Right atrium auricular region (tissue), 2 donors: Measurements from ENCODE around the gene CSKMT. TPM values are rescaled to one million over a fixed set of nuclear protein-coding genes. Genes with fewer than 3 reads are reported as not detected.
"Not testable (repeated sequence)": the region's sequence is repeated elsewhere in the genome, so short reads cannot be mapped to it uniquely, and the experiment has no call there.

Experiments used
- DNase-seq: peaks from one replicate; pipeline ENCODE4 v3.0.0-alpha.2; 2019; ENCODE audit warnings: low spot score
- H3K27ac ChIP-seq, 2 donors: fragments of 200-600 bp; sonication (generic); 1 replicate in 1 of 2; 2 replicates in 1 of 2; pipeline ENCODE4 v1.5.1; 2016 to 2019
- H3K27me3 ChIP-seq, 2 donors: fragments of 200-600 bp; sonication (generic); one replicate each; pipeline versions ENCODE4 v1.5.1 to v1.6.0; 2017 to 2019
- H3K36me3 ChIP-seq: fragments of 200-600 bp; sonication (generic); one replicate; pipeline ENCODE4 v1.5.1; 2016
- H3K4me1 ChIP-seq, 2 donors: fragments of 200-600 bp; sonication (generic); one replicate each; pipeline versions ENCODE4 v1.5.1 to v1.6.0; 2017 to 2019
- H3K4me3 ChIP-seq, 2 donors: fragments of 200-600 bp; sonication (generic); 1 replicate in 1 of 2; 2 replicates in 1 of 2; pipeline ENCODE4 v1.5.1; 2017 to 2019; ENCODE audit warnings: mild to moderate bottlenecking in 1 of 2, moderate library complexity in 1 of 2
- H3K9me3 ChIP-seq, 2 donors: fragments of 200-600 bp; sonication (generic); one replicate each; pipeline ENCODE4 v1.5.1; 2019
- total RNA-seq, 2 donors: library from RNA; depleted of rRNA; stranded (reverse); fragments of >200 nt; gene quantifications; one replicate each; pipeline ENCODE4 v1.1.0, GENCODE V29; 2016
- TF ChIP-seq, protein P1 (sequence below), 2 donors: fragments of 200-600 bp; sonication (generic); IDR thresholded peaks; one replicate each; pipeline ENCODE4 v1.5.1; 2019; ENCODE audit warnings: antibody characterized with exemption in 2 of 2

The CSKMT gene
- total RNA-seq, 2 donors from 2014 or later = 0.41 to 3.7 TPM

DNA sequence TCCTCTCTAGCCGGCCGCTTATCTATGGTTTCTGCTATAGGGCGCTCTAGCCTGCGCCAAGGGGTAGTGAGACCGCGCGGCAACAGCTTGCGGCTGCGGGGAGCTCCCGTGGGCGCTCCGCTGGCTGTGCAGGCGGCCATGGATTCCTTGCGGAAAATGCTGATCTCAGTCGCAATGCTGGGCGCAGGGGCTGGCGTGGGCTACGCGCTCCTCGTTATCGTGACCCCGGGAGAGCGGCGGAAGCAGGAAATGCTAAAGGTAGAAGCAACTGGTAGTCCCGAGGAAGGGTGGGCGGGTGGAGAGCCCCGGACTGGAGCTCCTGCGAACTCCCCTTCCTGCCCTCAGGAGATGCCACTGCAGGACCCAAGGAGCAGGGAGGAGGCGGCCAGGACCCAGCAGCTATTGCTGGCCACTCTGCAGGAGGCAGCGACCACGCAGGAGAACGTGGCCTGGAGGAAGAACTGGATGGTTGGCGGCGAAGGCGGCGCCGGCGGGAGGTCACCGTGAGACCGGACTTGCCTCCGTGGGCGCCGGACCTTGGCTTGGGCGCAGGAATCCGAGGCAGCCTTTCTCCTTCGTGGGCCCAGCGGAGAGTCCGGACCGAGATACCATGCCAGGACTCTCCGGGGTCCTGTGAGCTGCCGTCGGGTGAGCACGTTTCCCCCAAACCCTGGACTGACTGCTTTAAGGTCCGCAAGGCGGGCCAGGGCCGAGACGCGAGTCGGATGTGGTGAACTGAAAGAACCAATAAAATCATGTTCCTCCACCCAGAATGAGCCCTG is 6.7 kb downstream of the CSKMT start, which contains the start of the genes LBHD1 and UQCC3:
TSS of gene LBHD1 (minus strand) at position 660 of the 782 bp plus-strand sequence. CDS start 2,236 bp downstream, outside the sequence.
TSS of gene UQCC3 (plus strand) at position 66 of the 782 bp plus-strand sequence. CDS start at position 139, 73 bp downstream.
- Histone ChIP-seq H3K27me3 (no peaks in the 10 kb centered on the region), H3K4me3 (peak within 1 kb of the TSS; percentile 63 to 79), H3K4me1 (peaks cover 0 to 34% of the 10 kb centered on the region in 2 donors), H3K36me3 (peaks cover 16% of the 10 kb centered on the region), H3K9me3 (no peaks in the 10 kb centered on the region), H3K27ac (peak within 1 kb of the TSS; percentile 74 to 83)
- TF ChIP-seq, protein P1, sequence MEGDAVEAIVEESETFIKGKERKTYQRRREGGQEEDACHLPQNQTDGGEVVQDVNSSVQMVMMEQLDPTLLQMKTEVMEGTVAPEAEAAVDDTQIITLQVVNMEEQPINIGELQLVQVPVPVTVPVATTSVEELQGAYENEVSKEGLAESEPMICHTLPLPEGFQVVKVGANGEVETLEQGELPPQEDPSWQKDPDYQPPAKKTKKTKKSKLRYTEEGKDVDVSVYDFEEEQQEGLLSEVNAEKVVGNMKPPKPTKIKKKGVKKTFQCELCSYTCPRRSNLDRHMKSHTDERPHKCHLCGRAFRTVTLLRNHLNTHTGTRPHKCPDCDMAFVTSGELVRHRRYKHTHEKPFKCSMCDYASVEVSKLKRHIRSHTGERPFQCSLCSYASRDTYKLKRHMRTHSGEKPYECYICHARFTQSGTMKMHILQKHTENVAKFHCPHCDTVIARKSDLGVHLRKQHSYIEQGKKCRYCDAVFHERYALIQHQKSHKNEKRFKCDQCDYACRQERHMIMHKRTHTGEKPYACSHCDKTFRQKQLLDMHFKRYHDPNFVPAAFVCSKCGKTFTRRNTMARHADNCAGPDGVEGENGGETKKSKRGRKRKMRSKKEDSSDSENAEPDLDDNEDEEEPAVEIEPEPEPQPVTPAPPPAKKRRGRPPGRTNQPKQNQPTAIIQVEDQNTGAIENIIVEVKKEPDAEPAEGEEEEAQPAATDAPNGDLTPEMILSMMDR (IDR thresholded peaks at IDR 0.05) = peak in 1 of 2 donors; percentile 15
- peak; percentile 81 for DNase-seq

DNA sequence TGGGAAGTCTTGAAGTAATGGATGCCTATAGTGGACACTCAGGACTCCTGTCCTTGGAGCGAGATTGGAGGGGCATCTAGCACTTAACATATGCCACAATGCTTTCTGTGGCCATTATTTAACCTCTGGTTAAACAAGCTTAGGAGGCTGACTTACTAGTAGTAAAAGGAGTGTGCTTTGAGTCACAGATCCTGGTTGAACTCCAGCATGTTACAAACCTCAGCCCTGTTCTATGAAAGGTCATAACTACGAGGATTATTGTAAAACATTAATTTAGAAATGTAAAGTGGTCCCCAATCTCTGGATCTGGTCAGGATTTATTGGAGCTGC is 8.0 kb downstream of the CSKMT start:
- Histone ChIP-seq H3K4me3 (no peak overlapping the region), H3K36me3 (peaks cover 21% of the 10 kb centered on the region), H3K27ac (no peak overlapping the region), H3K9me3 (no peaks in the 10 kb centered on the region), H3K4me1 (peaks cover 0 to 32% of the 10 kb centered on the region in 2 donors), H3K27me3 (no peaks in the 10 kb centered on the region)
- TF ChIP-seq, protein P1 (IDR thresholded peaks at IDR 0.05) = no peak
- no peak for DNase-seq

DNA sequence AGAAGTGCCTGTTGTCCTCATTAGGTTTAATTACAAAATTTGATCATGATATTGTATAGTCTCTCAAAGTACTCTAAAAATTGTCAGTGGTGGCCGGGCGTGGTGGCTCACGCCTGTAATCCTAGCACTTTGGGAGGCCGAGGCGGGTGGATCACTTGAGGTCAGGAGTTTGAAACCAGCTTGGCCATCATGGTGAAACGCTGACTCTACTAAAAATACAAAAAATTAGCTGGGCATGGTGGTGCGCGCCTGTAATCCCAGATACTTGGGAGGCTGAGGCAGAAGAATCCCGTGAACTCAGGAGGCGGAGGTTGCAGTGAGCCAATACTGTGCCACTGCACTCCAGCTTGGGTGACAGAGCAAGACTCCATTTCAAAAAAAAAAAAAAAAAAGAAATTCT is 10.3 kb downstream of the CSKMT start:
- not testable (repeated sequence) for H3K4me3 ChIP-seq, H3K9me3 ChIP-seq, H3K27ac ChIP-seq, DNase-seq, H3K27me3 ChIP-seq
- H3K36me3 ChIP-seq = peaks cover 21% of the 10 kb centered on the region
- peaks cover 0 to 43% of the 10 kb centered on the region in 2 donors for H3K4me1 ChIP-seq

DNA sequence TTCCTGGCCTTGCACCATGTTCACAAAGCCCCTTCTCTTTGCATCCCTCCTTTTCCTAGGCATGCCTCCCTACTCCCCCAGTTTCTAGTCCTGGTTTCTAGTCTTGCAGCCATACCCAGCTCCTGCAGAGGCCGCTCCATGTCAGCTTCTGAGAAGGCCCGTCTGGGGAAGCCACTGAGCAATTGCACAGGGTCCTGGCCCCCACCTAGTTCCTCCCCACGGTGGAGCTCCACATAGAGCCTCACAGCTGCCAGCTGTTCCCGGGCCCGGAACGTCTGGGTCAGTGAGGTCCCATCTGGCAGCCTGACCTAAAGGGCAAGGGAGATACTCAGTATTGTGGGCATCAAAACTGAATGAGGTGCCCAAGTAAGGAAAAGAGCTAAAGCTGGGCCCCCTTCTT is 11.6 kb downstream of the CSKMT start:
- H3K4me1 ChIP-seq = peaks cover 0 to 34% of the 10 kb centered on the region in 2 donors
- peaks cover 21% of the 10 kb centered on the region for H3K36me3 ChIP-seq
- DNase-seq = no peak
- TF ChIP-seq, protein P1 (IDR thresholded peaks at IDR 0.05) = no peak
- H3K4me3 ChIP-seq = no peak overlapping the region
- no peak overlapping the region for H3K27ac ChIP-seq
- no peaks in the 10 kb centered on the region for H3K9me3 ChIP-seq
- no peaks in the 10 kb centered on the region for H3K27me3 ChIP-seq

DNA sequence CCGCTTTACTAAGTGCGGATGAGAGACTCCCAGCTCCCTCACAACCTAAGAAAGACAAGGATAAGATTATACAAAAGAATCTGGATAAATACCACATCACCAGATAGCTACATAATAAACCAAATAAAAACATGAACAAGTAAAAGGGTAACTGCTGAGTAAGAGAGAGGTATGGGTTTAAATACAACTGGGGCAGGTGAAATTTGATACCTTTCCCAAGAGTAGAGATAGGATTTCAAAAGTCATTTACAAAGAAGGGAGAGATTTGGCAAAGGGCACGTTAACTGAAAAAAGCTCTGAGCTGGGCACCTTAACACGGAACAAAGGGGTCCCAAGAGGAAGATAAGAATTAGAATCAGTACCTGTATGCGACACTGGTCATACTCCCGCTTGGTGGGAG is 12.0 kb downstream of the CSKMT start:
- no peaks in the 10 kb centered on the region for H3K9me3 ChIP-seq
- no peaks in the 10 kb centered on the region for H3K27me3 ChIP-seq
- no peak overlapping the region for H3K4me3 ChIP-seq
- DNase-seq = no peak
- peaks cover 21% of the 10 kb centered on the region for H3K36me3 ChIP-seq
- H3K4me1 ChIP-seq = peaks cover 0 to 33% of the 10 kb centered on the region in 2 donors
- TF ChIP-seq, protein P1 (IDR thresholded peaks at IDR 0.05) = no peak
- H3K27ac ChIP-seq = no peak overlapping the region

DNA sequence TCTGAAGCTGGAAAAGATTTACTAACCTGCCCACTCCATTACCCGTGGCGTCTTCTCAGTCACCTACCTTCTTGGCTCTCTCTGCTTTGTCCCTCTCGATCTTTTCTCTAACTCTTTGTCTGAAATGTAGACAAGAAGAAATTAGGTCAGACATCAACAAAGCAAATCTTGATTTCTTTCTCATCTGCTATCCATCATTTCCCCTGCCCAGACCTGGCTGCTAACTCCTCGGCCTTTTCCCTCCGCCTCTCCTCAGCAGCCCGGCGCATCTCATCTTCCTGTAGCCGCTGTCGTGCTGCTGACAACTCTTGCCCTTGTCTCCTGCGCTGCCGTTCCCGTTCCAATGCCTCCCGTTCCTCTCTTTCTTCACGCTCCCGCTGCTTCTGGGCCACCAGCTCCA is 12.6 kb downstream of the CSKMT start:
- Histone ChIP-seq H3K9me3 (no peaks in the 10 kb centered on the region), H3K27ac (no peak overlapping the region), H3K27me3 (no peaks in the 10 kb centered on the region), H3K4me1 (peaks cover 0 to 27% of the 10 kb centered on the region in 2 donors), H3K4me3 (no peak overlapping the region), H3K36me3 (peaks cover 21% of the 10 kb centered on the region)
- TF ChIP-seq, protein P1 (IDR thresholded peaks at IDR 0.05) = no peak
- no peak for DNase-seq
